Measurements from ENCODE around the gene OSBPL2. TPM values are rescaled to one million over a fixed set of nuclear protein-coding genes. Genes with fewer than 3 reads are reported as not detected.

Gene OSBPL2
- total and polyA plus RNA-seq, 4 donors: 9.9 to 19.7 (median 12.3) TPM

DNA sequence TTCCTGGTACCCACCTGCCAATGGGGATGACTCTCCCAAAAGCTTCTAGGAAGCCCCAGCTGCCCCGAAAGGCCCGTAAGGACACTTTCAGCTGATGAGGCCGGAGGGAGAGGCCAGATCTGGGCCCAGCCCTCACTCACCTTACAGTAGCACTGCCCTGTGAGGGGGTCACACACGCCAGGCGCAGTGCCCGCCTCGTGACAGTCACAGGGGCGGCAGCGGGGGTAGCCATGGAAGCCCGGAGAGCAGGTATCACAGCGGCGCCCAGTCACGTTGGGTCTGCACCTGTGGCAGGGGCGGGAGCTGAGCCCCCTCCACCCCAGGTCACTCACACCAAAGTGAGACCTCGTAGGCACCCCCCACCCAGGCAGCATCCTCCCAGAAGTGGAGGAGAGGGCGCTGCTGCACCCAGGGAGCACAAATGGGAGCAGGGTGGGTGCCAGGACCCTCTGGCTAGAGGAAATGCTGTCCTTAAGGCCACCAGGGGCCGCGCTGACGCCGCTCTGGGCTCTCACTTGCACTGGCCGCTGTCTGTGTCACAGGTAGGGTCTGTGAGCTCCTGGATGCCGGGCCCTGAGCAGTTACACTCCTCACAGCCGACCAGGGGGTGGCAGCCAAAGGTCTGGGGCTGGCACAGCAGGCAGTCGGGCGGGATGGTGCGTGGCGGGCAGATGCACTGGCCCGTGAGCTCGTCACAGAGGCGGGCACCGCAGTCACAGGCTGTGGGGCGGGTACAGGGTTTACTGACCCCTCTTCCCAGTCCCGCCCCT, 89.6 kb downstream of the OSBPL2 start:
- Histone ChIP-seq H3K4me1 (ENCODE audit: control insufficient read depth in 4 of 4, insufficient read depth in 4 of 4, low read length in 3 of 4) (peaks cover 0 to 8% (median 2%) of the 10 kb centered on the region in 4 donors), H3K4me3 (ENCODE audit: low read depth in 1 of 3, low read length in 3 of 3) (no peak overlapping the region), H3K27ac (ENCODE audit: low read depth in 1 of 2, low read length in 2 of 2) (no peak overlapping the region), H3K9ac (ENCODE audit: low read depth in 1 of 2, low read length in 2 of 2) (no peak overlapping the region), H3K9me3 (ENCODE audit: control insufficient read depth in 4 of 4, low read length in 3 of 4) (no peaks in the 10 kb centered on the region), H3K36me3 (ENCODE audit: control insufficient read depth in 4 of 4, insufficient read depth in 3 of 4, low read depth in 1 of 4, low read length in 3 of 4) (peaks cover 0 to 65% (median 15%) of the 10 kb centered on the region in 4 donors), H3K27me3 (ENCODE audit: control insufficient read depth in 4 of 4, insufficient read depth in 4 of 4, low read length in 3 of 4) (no peaks in the 10 kb centered on the region)
- no peak for DNase-seq (ENCODE audit: low spot score)
- 94% methylated on average over 33 of the region's 33 CpGs for WGBS
- no peak for TF ChIP-seq FOXA2 (IDR thresholded peaks at IDR 0.05)
- TF ChIP-seq, protein P1, sequence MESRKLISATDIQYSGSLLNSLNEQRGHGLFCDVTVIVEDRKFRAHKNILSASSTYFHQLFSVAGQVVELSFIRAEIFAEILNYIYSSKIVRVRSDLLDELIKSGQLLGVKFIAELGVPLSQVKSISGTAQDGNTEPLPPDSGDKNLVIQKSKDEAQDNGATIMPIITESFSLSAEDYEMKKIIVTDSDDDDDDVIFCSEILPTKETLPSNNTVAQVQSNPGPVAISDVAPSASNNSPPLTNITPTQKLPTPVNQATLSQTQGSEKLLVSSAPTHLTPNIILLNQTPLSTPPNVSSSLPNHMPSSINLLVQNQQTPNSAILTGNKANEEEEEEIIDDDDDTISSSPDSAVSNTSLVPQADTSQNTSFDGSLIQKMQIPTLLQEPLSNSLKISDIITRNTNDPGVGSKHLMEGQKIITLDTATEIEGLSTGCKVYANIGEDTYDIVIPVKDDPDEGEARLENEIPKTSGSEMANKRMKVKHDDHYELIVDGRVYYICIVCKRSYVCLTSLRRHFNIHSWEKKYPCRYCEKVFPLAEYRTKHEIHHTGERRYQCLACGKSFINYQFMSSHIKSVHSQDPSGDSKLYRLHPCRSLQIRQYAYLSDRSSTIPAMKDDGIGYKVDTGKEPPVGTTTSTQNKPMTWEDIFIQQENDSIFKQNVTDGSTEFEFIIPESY (IDR thresholded peaks at IDR 0.05): no peak
- no peak for TF ChIP-seq HNF4G (IDR thresholded peaks at IDR 0.05)
- no peak for TF ChIP-seq FOXA1 (IDR thresholded peaks at IDR 0.05)
- TF ChIP-seq GABPA (IDR thresholded peaks at IDR 0.05 in 1 of 2, conservative IDR thresholded peaks at IDR 0.05 in 1 of 2): no peak
- TF ChIP-seq RAD21 (IDR thresholded peaks at IDR 0.05): no peak
- TF ChIP-seq SP1 (IDR thresholded peaks at IDR 0.05): no peak
- no peak for TF ChIP-seq TAF1 (conservative IDR thresholded peaks at IDR 0.05)
- TF ChIP-seq ATF3 (IDR thresholded peaks at IDR 0.05): no peak
- no peak for TF ChIP-seq MAX (IDR thresholded peaks at IDR 0.05)
- TF ChIP-seq RXRA (IDR thresholded peaks at IDR 0.05): no peak
- no peak for TF ChIP-seq JUND (IDR thresholded peaks at IDR 0.05)
- TF ChIP-seq REST (IDR thresholded peaks at IDR 0.05): no peak

DNA sequence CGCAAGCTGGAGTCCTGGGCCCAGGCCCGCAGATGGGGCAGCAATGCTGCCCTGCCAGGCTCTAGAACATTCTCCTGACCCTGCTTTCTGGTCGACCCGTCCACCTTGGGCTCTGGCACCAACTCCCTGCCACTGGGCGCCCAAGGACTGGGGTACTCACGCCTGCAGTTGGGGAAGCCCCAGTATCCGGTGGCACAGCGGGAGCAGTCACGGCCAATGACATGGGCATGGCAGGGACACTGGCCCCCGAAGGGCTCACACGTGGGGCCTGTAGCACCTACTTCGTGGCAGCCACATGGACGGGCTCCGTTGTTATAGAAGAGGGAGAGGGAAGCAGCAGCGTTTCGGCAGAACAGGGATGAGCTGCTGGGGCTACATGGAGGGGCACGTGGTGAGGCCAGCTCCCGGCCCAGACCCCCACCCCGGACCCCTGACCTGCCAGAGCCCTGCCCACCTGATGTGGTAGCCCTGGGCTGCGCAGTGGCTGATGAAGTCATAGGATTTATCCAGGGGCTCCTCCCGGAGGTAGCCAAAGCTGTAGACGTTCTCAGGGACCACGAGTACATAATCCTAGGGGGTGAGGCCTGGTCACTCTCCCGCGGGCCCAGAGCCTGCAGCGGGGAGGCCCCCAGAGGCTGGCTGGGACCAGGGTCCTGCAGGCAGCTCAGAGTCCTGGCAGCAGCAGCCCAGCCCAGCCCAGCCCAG, 90.5 kb downstream of the OSBPL2 start:
- Histone ChIP-seq H3K4me1 (ENCODE audit: control insufficient read depth in 4 of 4, insufficient read depth in 4 of 4, low read length in 3 of 4) (peaks cover 0 to 8% (median 2%) of the 10 kb centered on the region in 4 donors), H3K4me3 (ENCODE audit: low read depth in 1 of 3, low read length in 3 of 3) (no peak overlapping the region), H3K9ac (ENCODE audit: low read depth in 1 of 2, low read length in 2 of 2) (no peak overlapping the region), H3K27ac (ENCODE audit: low read depth in 1 of 2, low read length in 2 of 2) (no peak overlapping the region), H3K27me3 (ENCODE audit: control insufficient read depth in 4 of 4, insufficient read depth in 4 of 4, low read length in 3 of 4) (no peaks in the 10 kb centered on the region), H3K36me3 (ENCODE audit: control insufficient read depth in 4 of 4, insufficient read depth in 3 of 4, low read depth in 1 of 4, low read length in 3 of 4) (peaks cover 0 to 64% (median 13%) of the 10 kb centered on the region in 4 donors), H3K9me3 (ENCODE audit: control insufficient read depth in 4 of 4, low read length in 3 of 4) (no peaks in the 10 kb centered on the region)
- WGBS: 95% methylated on average over 26 of the region's 26 CpGs
- DNase-seq (ENCODE audit: low spot score): no peak
- TF ChIP-seq HNF4G (IDR thresholded peaks at IDR 0.05) (no peak), EGR1 (IDR thresholded peaks at IDR 0.05; ENCODE audit: low read depth in 2 of 2) (no peak), SP1 (IDR thresholded peaks at IDR 0.05) (no peak), NR2F2 (IDR thresholded peaks at IDR 0.05) (no peak), MAX (IDR thresholded peaks at IDR 0.05) (no peak)

Data from liver (tissue), 9 donors.